GM18867 (cell line): ENCODE measurements around the gene DYSF.
A peak's percentile ranks its signal among the peaks of the same experiment; 100 is the strongest.

Experiments used
- ATAC-seq: cut with Tn5 transposase; IDR thresholded peaks from one replicate; pipeline ENCODE4 v1.9.1; 2021; ENCODE audit warnings: mild to moderate bottlenecking, moderate library complexity; ENCODE audit not compliant: unreplicated experiment

DYSF gene

GRCh38 chr2:71548646-71549425 lies 95.5 kb downstream of the DYSF start:
- peak; percentile 33 for ATAC-seq

- no peak for ATAC-seq
Observed at GRCh38 chr2:71550801-71551630, 97.7 kb downstream of the DYSF start.

- no peak for ATAC-seq
Observed at GRCh38 chr2:71551631-71551915, 98.2 kb downstream of the DYSF start.

GRCh38 chr2:71552356-71552755 lies 99.0 kb downstream of the DYSF start:
- ATAC-seq: no peak

GRCh38 chr2:71552861-71553301 lies 99.5 kb downstream of the DYSF start:
- ATAC-seq: no peak

- ATAC-seq: no peak
Observed at GRCh38 chr2:71554028-71554705, 100.8 kb downstream of the DYSF start.

- ATAC-seq: no peak
Observed at GRCh38 chr2:71554706-71555056, 101.3 kb downstream of the DYSF start.

- no peak for ATAC-seq
Observed at GRCh38 chr2:71555798-71556454, 102.6 kb downstream of the DYSF start.

GRCh38 chr2:71556692-71557250 lies 103.4 kb downstream of the DYSF start:
- no peak for ATAC-seq

- no peak for ATAC-seq
Observed at GRCh38 chr2:71557321-71557720, 104.0 kb downstream of the DYSF start.

GRCh38 chr2:71558300-71559051 lies 105.1 kb downstream of the DYSF start:
- no peak for ATAC-seq

GRCh38 chr2:71559080-71559827 lies 105.9 kb downstream of the DYSF start:
- no peak for ATAC-seq

- no peak for ATAC-seq
Observed at GRCh38 chr2:71559828-71560637, 106.7 kb downstream of the DYSF start.

- no peak for ATAC-seq
Observed at GRCh38 chr2:71560638-71561011, 107.3 kb downstream of the DYSF start.

- no peak for ATAC-seq
Observed at GRCh38 chr2:71561441-71562267, 108.3 kb downstream of the DYSF start.

GRCh38 chr2:71562518-71562917 lies 109.2 kb downstream of the DYSF start:
- ATAC-seq: no peak

GRCh38 chr2:71563872-71564271 lies 110.5 kb downstream of the DYSF start:
- ATAC-seq: no peak

GRCh38 chr2:71564361-71564760 lies 111.0 kb downstream of the DYSF start:
- ATAC-seq: no peak
